GM10266 (cell line): ENCODE data around the gene CEP295NL.

Experiments used
- DNase-seq: peaks from one replicate; pipeline ENCODE4 v3.0.0; 2012; ENCODE audit errors: extremely low spot score
- TF ChIP-seq, protein P1 (sequence below): IDR thresholded peaks from 2 replicates; pipeline ENCODE4 v1.5.1; 2012; ENCODE audit warnings: mild to moderate bottlenecking, low read depth; ENCODE audit not compliant: control insufficient read depth, insufficient read depth; ENCODE audit errors: missing control alignments

The CEP295NL gene

DNA sequence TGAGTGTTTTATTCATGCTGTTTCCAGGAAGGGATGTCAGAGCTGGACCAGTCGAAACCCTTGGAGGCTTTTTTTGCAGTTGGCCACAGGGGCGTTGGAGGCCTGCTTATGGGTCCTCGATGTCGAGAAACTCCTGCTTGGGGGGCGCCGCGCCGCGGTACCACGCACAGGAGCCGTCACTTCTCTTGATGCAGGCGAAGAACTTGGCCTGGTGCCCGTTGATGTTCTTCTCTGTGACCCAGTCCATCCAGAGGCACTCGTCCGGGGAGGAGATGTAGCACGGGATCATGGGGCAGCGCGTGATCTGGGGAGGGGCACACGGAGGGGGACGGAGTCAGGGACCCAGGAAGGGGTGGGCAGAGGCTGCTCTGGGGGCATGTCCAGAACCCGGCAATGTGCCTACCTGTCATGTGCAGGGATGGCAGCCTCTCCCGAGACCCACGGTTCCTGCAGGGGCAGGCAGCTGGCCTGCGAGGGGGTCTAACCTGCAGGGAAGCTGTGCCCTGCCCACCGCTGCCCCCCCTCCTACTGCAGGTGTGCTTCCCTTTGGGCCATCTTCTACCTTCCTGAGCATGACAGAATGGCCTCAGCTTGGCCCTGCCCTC, 47.3 kb downstream of the CEP295NL start:
- TF ChIP-seq, protein P1, sequence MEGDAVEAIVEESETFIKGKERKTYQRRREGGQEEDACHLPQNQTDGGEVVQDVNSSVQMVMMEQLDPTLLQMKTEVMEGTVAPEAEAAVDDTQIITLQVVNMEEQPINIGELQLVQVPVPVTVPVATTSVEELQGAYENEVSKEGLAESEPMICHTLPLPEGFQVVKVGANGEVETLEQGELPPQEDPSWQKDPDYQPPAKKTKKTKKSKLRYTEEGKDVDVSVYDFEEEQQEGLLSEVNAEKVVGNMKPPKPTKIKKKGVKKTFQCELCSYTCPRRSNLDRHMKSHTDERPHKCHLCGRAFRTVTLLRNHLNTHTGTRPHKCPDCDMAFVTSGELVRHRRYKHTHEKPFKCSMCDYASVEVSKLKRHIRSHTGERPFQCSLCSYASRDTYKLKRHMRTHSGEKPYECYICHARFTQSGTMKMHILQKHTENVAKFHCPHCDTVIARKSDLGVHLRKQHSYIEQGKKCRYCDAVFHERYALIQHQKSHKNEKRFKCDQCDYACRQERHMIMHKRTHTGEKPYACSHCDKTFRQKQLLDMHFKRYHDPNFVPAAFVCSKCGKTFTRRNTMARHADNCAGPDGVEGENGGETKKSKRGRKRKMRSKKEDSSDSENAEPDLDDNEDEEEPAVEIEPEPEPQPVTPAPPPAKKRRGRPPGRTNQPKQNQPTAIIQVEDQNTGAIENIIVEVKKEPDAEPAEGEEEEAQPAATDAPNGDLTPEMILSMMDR, result no peak
- DNase-seq, result no peak

- no peak for DNase-seq
- TF ChIP-seq, protein P1, result no peak
Observed at GRCh38 chr17:78854508-78854907, 48.5 kb downstream of the CEP295NL start.

- DNase-seq, result no peak
- TF ChIP-seq, protein P1, result no peak
Observed at GRCh38 chr17:78853926-78854394, 49.0 kb downstream of the CEP295NL start.

- TF ChIP-seq, protein P1, result peak; percentile 46
- DNase-seq, result no peak
Observed at GRCh38 chr17:78852709-78853121, 50.3 kb downstream of the CEP295NL start.

- DNase-seq, result no peak
- TF ChIP-seq, protein P1, result no peak
Observed at GRCh38 chr17:78849026-78849425, 54.0 kb downstream of the CEP295NL start.

DNA sequence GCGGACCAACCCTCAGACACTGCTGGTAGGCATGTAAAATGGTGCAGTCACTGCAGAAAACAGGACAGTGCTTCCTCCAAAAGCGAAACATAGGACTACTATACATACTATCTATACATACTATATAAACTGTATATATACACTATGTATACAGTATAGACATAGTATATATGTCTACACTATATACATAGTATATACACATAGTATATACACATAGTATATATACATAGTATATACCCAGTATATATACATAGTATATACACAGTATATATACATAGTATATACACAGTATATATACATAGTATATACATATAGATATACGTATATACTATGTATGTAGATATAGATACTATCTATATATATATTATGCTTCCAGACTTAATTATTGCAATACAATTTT, 55.9 kb downstream of the CEP295NL start:
- DNase-seq, result no peak
- TF ChIP-seq, protein P1, result no peak

- DNase-seq, result no peak
- TF ChIP-seq, protein P1, result no peak
Observed at GRCh38 chr17:78844301-78845005, 58.5 kb downstream of the CEP295NL start.
